OCI-LY3 (cell line): ENCODE data around the gene ZDHHC19.

Experiments
- H2AFZ ChIP-seq: fragments of 200-600, 300-600 bp; shearing (Covaris generic); 2 replicates; pipeline ENCODE4 v1.6.0; 2014; ENCODE audit warnings: antibody characterized with exemption, low read depth, low read length
- H3K27ac ChIP-seq: fragments of 200-600, 300-600 bp; sonication (generic); 2 replicates; pipeline ENCODE4 v1.5.1; 2014; ENCODE audit warnings: mild to moderate bottlenecking, low read length, moderate library complexity, mixed read lengths
- H3K27me3 ChIP-seq: fragments of 200-600, 300-600 bp; sonication (generic); 2 replicates; pipeline ENCODE4 v1.6.1; 2014; ENCODE audit warnings: low read depth, low read length, mixed read lengths
- H3K36me3 ChIP-seq: fragments of 200-600, 300-600 bp; sonication (generic); replicated peaks from 2 replicates; pipeline ENCODE3; 2014; ENCODE audit warnings: low read depth, low read length, mixed read lengths
- H3K4me1 ChIP-seq: fragments of 300-600, 200-600 bp; sonication (generic); 2 replicates; pipeline ENCODE4 v1.6.1; 2014; ENCODE audit warnings: low read length, mixed read lengths
- H3K4me2 ChIP-seq: fragments of 200-600, 300-600 bp; sonication (generic); 2 replicates; pipeline ENCODE4 v1.6.1; 2014; ENCODE audit warnings: low read length, mixed read lengths
- H3K4me3 ChIP-seq: fragments of 300-600, 200-600 bp; sonication (generic); 2 replicates; pipeline ENCODE4 v1.5.1; 2014; ENCODE audit warnings: antibody characterized with exemption, mild to moderate bottlenecking, low read length, moderate library complexity
- H3K79me2 ChIP-seq: fragments of 300-600, 200-600 bp; shearing (Covaris generic); 2 replicates; pipeline ENCODE4 v1.6.1; 2014; ENCODE audit warnings: mild to moderate bottlenecking, low read length, mixed read lengths
- H3K9ac ChIP-seq: fragments of 300-600, 200-600 bp; shearing (Covaris generic); 2 replicates; pipeline ENCODE4 v1.6.0; 2014; ENCODE audit warnings: mild to moderate bottlenecking, low read length, moderate library complexity
- H3K9me3 ChIP-seq: fragments of 200-600, 300-600 bp; shearing (Covaris generic); 2 replicates; pipeline ENCODE4 v1.6.1; 2014; ENCODE audit warnings: low read length, mixed read lengths; ENCODE audit not compliant: insufficient read depth
- H4K20me1 ChIP-seq: fragments of 200-600, 300-600 bp; sonication (generic); 2 replicates; pipeline ENCODE4 v1.6.1; 2016; ENCODE audit warnings: low read length, mixed read lengths; ENCODE audit not compliant: insufficient read depth
- EZH2phosphoT487 ChIP-seq: fragments of 200-600 bp; shearing (Covaris generic); IDR thresholded peaks from 2 replicates; pipeline ENCODE4 v1.6.1; 2018; ENCODE audit warnings: antibody characterized with exemption, mixed run types, low read depth
- TF ChIP-seq, protein P1 (sequence below): fragments of 200-600, 300-600 bp; sonication (generic); IDR thresholded peaks from 2 replicates; pipeline ENCODE4 v1.5.1; 2014; ENCODE audit warnings: antibody characterized with exemption, low read length, low read depth

The ZDHHC19 gene

DNA sequence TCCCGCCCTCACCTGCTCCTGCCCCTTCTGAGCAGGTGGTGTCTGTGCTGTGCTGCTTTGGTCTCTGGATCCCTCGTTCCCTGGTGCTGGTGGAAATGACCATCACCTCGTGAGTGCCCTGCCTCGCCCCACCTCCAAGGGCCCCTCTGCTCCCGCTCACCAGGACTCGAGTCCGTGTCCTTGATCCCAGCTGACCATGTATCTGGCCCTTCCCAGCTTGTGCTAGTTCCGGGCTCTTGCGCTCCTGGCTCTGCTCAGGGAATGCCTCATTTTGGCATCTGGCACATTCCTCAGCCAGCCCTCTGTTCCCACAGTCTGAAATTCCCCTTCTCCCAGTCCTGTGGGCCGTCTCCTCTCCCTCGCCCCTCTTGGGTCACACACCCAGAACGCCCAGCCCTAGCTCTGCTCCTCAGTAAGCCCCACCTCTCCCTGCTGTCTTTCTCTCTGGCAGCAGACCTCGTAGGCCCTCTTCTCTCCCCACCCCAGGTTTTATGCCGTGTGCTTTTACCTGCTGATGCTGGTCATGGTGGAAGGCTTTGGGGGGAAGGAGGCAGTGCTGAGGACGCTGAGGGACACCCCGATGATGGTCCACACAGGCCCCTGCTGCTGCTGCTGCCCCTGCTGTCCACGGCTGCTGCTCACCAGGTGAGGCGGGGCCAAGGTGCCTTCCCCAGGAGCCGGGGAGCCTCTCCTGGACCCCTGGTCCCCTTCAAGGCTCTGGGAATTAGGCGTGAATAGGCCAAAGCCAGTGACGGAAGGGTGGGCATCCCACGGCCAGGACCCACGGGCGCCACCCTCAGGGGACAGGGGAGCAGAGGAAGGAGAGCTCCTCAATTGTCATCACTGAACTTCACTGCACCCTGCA lies 16.7 kb upstream of the ZDHHC19 start:
- Histone ChIP-seq H3K27me3 (no peaks in the 10 kb centered on the region), H3K36me3 (no peaks in the 10 kb centered on the region), H3K9ac (no peak overlapping the region), H2AFZ (no peak overlapping the region), H3K9me3 (no peaks in the 10 kb centered on the region), H3K4me1 (peaks cover 11% of the 10 kb centered on the region), H3K79me2 (no peaks in the 10 kb centered on the region), H3K27ac (no peak overlapping the region), H3K4me2 (no peak overlapping the region), H3K4me3 (no peak overlapping the region), H4K20me1 (no peaks in the 10 kb centered on the region)
- TF ChIP-seq EZH2phosphoT487, result no peak
- TF ChIP-seq, protein P1, sequence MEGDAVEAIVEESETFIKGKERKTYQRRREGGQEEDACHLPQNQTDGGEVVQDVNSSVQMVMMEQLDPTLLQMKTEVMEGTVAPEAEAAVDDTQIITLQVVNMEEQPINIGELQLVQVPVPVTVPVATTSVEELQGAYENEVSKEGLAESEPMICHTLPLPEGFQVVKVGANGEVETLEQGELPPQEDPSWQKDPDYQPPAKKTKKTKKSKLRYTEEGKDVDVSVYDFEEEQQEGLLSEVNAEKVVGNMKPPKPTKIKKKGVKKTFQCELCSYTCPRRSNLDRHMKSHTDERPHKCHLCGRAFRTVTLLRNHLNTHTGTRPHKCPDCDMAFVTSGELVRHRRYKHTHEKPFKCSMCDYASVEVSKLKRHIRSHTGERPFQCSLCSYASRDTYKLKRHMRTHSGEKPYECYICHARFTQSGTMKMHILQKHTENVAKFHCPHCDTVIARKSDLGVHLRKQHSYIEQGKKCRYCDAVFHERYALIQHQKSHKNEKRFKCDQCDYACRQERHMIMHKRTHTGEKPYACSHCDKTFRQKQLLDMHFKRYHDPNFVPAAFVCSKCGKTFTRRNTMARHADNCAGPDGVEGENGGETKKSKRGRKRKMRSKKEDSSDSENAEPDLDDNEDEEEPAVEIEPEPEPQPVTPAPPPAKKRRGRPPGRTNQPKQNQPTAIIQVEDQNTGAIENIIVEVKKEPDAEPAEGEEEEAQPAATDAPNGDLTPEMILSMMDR, result peak; percentile 14; the same call in 1 of the 2 replicates

DNA sequence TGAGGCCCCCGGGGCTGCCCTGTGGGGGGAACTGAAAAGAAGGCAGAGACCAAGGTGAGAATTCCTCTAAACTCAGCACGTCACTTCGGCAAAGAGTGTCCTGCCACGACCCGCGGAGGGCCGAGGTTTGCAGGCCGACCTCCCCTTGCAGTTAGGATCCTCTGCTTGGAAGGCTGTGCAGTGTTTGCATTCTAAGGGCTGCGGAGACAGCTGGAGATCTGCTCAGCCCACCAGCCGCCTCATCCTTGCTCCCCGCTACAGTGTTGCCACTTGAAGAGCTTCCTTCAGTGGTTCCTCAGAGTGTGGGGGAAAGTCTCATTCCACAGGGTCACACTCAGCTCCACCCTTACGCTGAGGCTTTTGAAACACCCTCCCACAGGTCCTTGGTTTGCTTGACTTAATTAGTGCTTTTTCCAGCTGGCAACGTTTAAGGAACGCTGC lies 15.9 kb upstream of the ZDHHC19 start:
- no peak overlapping the region for H3K27ac ChIP-seq
- H4K20me1 ChIP-seq, result no peaks in the 10 kb centered on the region
- H3K36me3 ChIP-seq, result no peaks in the 10 kb centered on the region
- no peaks in the 10 kb centered on the region for H3K79me2 ChIP-seq
- H3K4me1 ChIP-seq, result peaks cover 4% of the 10 kb centered on the region
- no peak overlapping the region for H2AFZ ChIP-seq
- H3K4me2 ChIP-seq, result no peak overlapping the region
- H3K27me3 ChIP-seq, result no peaks in the 10 kb centered on the region
- H3K4me3 ChIP-seq, result no peak overlapping the region
- no peak overlapping the region for H3K9ac ChIP-seq
- TF ChIP-seq EZH2phosphoT487, result no peak
- TF ChIP-seq, protein P1, result no peak
- H3K9me3 ChIP-seq, result no peaks in the 10 kb centered on the region

DNA sequence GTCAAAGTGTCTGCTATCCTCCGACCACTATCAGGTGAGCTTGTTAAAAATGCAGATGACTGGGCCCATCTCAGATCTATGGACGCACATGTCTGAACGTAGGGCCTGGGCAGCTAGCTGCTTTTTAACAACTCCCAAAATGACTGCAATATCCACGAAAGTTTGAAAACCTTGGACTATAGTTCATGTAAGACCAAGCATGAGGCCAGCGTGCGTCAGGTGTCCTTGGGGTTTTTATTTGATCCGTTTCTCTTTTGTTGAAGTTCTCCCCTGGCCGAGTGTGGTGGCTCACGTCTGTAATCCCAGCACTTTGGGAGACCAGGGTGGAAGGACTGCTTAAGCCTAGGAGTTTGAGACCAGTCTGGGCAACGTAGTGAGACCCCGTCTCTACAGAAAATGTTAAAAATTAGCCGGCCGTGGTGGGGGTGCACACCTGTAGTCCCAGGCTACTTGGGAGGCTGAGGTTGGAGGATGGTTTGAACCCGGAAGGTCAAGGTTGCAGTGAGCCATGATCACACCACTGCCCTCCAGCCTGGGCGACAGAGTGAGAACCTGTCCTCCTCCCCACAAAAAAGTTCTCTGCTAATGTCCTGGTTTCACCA lies 14.7 kb upstream of the ZDHHC19 start:
- Histone ChIP-seq H3K27ac (no peak overlapping the region), H3K27me3 (no peaks in the 10 kb centered on the region), H4K20me1 (no peaks in the 10 kb centered on the region), H3K4me2 (no peak overlapping the region), H3K9ac (no peak overlapping the region), H3K4me3 (no peak overlapping the region), H3K9me3 (no peaks in the 10 kb centered on the region), H3K36me3 (no peaks in the 10 kb centered on the region), H3K79me2 (no peaks in the 10 kb centered on the region), H3K4me1 (no peaks in the 10 kb centered on the region), H2AFZ (no peak overlapping the region)
- TF ChIP-seq, protein P1, result no peak
- no peak for TF ChIP-seq EZH2phosphoT487

DNA sequence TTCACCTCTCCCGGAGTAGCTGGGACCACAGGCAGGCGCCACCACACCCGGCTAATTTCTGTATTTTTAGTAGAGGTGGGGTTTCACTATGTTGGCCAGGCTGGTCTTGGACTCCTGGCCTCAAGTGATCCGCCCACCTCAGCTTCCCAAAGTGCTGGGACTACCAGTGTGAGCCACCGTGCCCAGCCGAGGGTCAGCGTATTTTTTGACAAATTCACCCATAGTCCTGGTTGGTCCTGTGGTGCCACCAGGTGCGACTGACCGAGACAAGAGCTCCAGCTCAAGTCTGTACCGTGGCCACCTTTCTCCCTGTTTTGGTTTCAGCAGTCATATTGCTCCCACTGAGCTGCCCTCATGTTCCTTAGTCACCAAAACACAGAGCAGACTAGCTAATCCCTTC lies 13.9 kb upstream of the ZDHHC19 start:
- Histone ChIP-seq H3K4me1 (no peaks in the 10 kb centered on the region), H3K79me2 (no peaks in the 10 kb centered on the region), H3K9me3 (no peaks in the 10 kb centered on the region), H3K36me3 (no peaks in the 10 kb centered on the region), H4K20me1 (no peaks in the 10 kb centered on the region), H3K4me3 (no peak overlapping the region), H3K4me2 (no peak overlapping the region), H3K27ac (no peak overlapping the region), H3K9ac (no peak overlapping the region), H2AFZ (no peak overlapping the region), H3K27me3 (no peaks in the 10 kb centered on the region)
- TF ChIP-seq, protein P1, result no peak
- no peak for TF ChIP-seq EZH2phosphoT487
